ENCODE results near the gene CORO2A.
A peak's percentile ranks its signal among the peaks of the same experiment; 100 is the strongest.

Gene CORO2A

DNA sequence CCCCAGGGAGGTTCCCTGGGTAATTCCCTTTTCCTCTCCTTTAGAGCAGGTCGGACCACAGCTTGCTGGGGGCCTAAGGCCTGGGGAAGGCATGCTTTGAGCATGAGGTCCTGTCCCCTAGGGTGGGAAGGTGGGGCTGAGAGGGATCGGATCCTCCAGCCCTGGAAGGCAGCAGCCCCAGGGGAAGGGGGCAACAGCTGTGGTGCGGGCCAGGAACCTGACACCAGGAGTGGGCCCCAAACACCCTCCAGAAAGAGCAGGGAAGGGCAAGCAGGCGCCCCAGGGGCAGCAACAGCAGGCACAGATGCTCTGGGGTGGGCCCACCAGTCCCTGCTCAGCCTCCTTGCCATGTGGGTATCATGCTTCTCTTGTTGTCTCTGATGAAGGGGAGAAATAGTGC, 3.2 kb upstream of the CORO2A start:
- DNase-seq (ENCODE audit: low read depth) = no peak
- no peak overlapping the region for H3K4me3 ChIP-seq (replicated peaks; ENCODE audit: low read depth, low read length)
- TF ChIP-seq, protein P1, sequence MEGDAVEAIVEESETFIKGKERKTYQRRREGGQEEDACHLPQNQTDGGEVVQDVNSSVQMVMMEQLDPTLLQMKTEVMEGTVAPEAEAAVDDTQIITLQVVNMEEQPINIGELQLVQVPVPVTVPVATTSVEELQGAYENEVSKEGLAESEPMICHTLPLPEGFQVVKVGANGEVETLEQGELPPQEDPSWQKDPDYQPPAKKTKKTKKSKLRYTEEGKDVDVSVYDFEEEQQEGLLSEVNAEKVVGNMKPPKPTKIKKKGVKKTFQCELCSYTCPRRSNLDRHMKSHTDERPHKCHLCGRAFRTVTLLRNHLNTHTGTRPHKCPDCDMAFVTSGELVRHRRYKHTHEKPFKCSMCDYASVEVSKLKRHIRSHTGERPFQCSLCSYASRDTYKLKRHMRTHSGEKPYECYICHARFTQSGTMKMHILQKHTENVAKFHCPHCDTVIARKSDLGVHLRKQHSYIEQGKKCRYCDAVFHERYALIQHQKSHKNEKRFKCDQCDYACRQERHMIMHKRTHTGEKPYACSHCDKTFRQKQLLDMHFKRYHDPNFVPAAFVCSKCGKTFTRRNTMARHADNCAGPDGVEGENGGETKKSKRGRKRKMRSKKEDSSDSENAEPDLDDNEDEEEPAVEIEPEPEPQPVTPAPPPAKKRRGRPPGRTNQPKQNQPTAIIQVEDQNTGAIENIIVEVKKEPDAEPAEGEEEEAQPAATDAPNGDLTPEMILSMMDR (IDR thresholded peaks at IDR 0.05; ENCODE audit: low read length, missing control alignments) = no peak

DNA sequence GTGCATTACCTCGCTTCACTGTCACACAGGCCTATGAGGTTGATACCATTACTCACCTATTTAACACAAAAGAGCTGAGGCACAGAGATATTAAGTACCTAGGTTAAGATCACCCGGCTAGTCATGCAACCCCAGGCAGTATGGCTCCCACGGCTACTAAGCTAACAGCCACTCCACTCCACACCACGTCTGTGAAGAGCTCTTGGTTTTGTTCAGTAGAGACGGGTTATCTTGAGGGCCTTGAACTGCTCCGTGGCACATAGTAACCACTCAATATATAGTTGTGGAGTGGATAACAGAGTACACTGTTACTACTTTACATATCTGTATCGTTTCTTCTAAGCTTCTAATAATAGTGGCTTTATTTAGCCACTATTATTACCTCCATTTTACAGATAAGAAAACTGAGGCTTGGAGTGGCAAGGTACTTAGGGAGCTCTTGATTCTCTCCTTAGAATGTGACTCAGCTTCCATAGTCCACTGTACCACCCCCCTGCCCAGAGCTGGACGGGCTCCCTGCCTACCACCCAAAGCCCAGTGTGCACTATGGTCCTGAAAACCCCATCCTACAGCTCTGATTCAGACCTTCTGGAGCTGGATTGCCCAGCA, 1.0 kb upstream of the CORO2A start:
- H3K4me3 ChIP-seq (replicated peaks; ENCODE audit: low read depth, low read length) = peak overlapping the region; percentile 65
- TF ChIP-seq, protein P1 (IDR thresholded peaks at IDR 0.05; ENCODE audit: low read length, missing control alignments) = no peak
- no peak for DNase-seq (ENCODE audit: low read depth)

DNA sequence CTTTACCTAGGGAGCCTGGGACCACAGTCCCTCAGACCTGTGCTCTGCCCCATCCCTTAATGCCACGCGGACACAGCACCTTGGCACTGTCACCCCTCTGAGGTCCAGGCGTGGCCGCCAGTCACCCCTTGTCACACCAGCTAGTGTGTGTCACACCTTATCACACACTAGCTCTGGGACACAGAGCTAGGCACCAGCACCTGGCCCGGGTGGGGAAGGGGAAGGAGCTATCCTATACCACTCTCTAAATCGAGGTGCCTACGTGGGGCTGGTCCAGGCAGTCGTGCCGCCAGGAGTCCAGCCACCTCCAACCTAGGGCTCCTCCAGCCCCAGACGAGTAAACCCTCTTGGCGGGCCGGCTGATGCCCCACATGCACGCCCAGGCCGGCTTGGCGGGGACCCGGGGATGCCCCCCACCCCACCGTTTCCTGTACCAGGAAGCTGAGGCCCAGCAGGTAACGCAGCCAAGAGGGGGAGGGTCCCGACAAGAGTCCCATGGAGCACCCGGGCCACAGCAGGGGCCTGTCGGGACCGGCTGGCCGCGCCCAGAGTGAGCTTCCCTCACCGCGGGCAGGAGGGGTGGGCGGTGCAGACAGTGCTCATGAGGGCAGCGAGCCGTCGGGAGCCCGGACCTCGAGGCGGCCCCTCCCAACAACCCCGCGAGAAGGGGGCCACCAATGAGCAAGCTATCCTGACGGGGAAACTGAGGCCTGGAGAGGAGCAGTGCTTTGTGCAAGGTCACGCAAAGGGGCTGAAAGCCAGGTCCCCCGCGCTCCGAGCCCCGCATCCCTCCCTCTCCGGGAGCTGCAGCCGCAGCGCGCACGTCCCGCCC, 550 bp downstream of the CORO2A start:
- H3K4me3 ChIP-seq (replicated peaks; ENCODE audit: low read depth, low read length) = peak overlapping the region; percentile 65
- no peak for DNase-seq (ENCODE audit: low read depth)
- TF ChIP-seq, protein P1 (IDR thresholded peaks at IDR 0.05; ENCODE audit: low read length, missing control alignments) = no peak

DNA sequence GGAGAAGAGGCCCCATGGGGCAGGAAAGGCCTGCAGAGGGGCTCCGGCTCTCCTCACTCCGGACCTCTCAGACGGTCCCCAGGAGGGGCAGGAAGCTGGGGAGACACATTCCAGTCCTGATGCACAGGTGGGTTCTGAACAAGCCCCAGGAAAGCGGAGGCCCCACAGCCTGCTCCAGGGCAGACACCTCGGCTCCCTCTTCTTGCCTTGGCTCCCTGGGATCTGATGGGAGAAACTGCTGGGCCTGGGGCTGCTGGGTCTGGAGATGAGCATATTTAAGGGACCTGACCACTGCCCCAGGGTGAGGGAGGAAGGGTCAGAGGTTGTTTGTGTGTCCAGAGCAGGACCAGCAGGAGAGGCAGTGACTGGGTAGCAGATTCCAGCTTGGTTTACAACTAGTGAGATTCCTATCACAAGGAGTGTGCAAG, 1.2 kb downstream of the CORO2A start:
- H3K4me3 ChIP-seq (replicated peaks; ENCODE audit: low read depth, low read length) = no peak overlapping the region
- no peak for DNase-seq (ENCODE audit: low read depth)

DNA sequence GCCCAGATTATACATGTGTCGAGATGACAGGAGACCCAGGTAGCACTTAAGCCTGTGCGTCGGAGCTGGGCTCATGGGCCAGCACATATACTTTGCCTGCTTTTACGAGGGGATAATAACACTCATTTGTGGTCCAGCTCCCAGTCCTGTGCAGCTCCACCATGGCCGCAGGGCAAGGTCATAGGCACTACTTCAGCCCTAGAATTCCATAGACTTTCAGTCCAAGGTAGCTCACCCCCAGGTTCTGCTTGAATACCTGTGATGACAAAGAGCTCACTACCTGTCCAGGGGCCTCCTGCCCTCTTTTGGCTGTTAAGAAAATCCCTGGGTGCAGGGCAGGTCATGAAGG, 1.7 kb downstream of the CORO2A start:
- no peak overlapping the region for H3K4me3 ChIP-seq (replicated peaks; ENCODE audit: low read depth, low read length)
- TF ChIP-seq, protein P1 (IDR thresholded peaks at IDR 0.05; ENCODE audit: low read length, missing control alignments) = no peak
- no peak for DNase-seq (ENCODE audit: low read depth)

More for the DNA sequence above, 1.2 kb downstream of the CORO2A start:
- TF ChIP-seq, protein P1 (IDR thresholded peaks at IDR 0.05; ENCODE audit: low read length, missing control alignments) = no peak

DNA sequence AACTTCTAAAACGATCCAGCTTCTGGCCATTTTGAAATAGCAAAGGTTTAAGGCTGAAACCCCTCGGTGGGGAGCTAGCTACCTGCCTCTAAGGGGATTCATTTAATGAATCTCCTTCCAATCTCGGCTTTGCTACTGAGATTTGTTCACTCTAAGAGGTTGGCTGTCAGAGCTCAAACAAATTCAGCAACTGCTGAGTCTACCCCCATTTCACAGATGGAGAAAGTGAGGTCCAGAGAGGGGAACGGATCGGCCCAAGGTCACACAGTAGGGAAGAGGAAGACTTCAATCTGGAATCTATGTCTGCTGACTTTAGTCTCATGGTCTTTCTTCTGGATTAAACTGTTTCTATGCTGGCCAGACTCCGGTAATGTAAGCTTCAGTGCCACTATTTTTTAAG, 3.0 kb downstream of the CORO2A start:
- DNase-seq (ENCODE audit: low read depth) = no peak
- TF ChIP-seq, protein P1 (IDR thresholded peaks at IDR 0.05; ENCODE audit: low read length, missing control alignments) = no peak
- H3K4me3 ChIP-seq (replicated peaks; ENCODE audit: low read depth, low read length) = no peak overlapping the region

Measured in fibroblast of pulmonary artery (primary cell).